ENCODE data around the gene SKIC8.

- peak; percentile 73 for TF ChIP-seq CTCF (CRISPR knock-in tag; IDR thresholded peaks at IDR 0.05)
- TF ChIP-seq HDAC6 (IDR thresholded peaks at IDR 0.05; ENCODE audit: low read depth, low read length): no peak
- no peak for TF ChIP-seq POLR2A (IDR thresholded peaks at IDR 0.05; ENCODE audit: insufficient read depth in 1 of 2, low read depth in 2 of 2, low read length in 2 of 2)
- TF ChIP-seq E2F5 (CRISPR knock-in tag; conservative IDR thresholded peaks at IDR 0.05): no peak
- TF ChIP-seq ZNF207 (IDR thresholded peaks at IDR 0.05; ENCODE audit: borderline replicate concordance): no peak
- no peak for TF ChIP-seq ZBTB2 (CRISPR knock-in tag; IDR thresholded peaks at IDR 0.05; ENCODE audit: low read depth)
Observed at GRCh38 chr15:78315686-78316282, 16.4 kb upstream of the SKIC8 start.
